ENCODE data around the gene MDFI. TPM values are rescaled to one million over a fixed set of nuclear protein-coding genes. Genes with fewer than 3 reads are reported as not detected.

MDFI gene
- total RNA-seq, 1 experiment from 2014 or later = 2.6 TPM

- DNase-seq (ENCODE audit: low read depth) = no peak
Measured at GRCh38 chr6:41650120-41650519, 11.9 kb downstream of the MDFI start.

- DNase-seq (ENCODE audit: low read depth) = no peak
Measured at GRCh38 chr6:41651246-41651961, 13.1 kb downstream of the MDFI start.

GRCh38 chr6:41651962-41652657 lies 13.8 kb downstream of the MDFI start:
- DNase-seq (ENCODE audit: low read depth) = no peak

GRCh38 chr6:41652866-41653652 lies 14.8 kb downstream of the MDFI start:
- no peak for DNase-seq (ENCODE audit: low read depth)

- DNase-seq (ENCODE audit: low read depth) = no peak
Measured at GRCh38 chr6:41653691-41654090, 15.4 kb downstream of the MDFI start.

- no peak for DNase-seq (ENCODE audit: low read depth)
Measured at GRCh38 chr6:41654151-41654697, 16.0 kb downstream of the MDFI start.

GRCh38 chr6:41654698-41655151 lies 16.5 kb downstream of the MDFI start:
- no peak for DNase-seq (ENCODE audit: low read depth)

- no peak for DNase-seq (ENCODE audit: low read depth)
Measured at GRCh38 chr6:41655176-41655575, 16.9 kb downstream of the MDFI start.

- no peak for DNase-seq (ENCODE audit: low read depth)
Measured at GRCh38 chr6:41655646-41656001, 17.4 kb downstream of the MDFI start.

- DNase-seq (ENCODE audit: low read depth) = no peak
Measured at GRCh38 chr6:41656002-41656691, 17.9 kb downstream of the MDFI start.

- no peak for DNase-seq (ENCODE audit: low read depth)
Measured at GRCh38 chr6:41657131-41658094, 19.1 kb downstream of the MDFI start.

GRCh38 chr6:41658636-41659035 lies 20.4 kb downstream of the MDFI start:
- DNase-seq (ENCODE audit: low read depth) = no peak

GRCh38 chr6:41659935-41660334 lies 21.7 kb downstream of the MDFI start:
- DNase-seq (ENCODE audit: low read depth) = no peak

GRCh38 chr6:41663568-41663967 lies 25.3 kb downstream of the MDFI start:
- no peak for DNase-seq (ENCODE audit: low read depth)

GRCh38 chr6:41664271-41664670 lies 26.0 kb downstream of the MDFI start:
- DNase-seq (ENCODE audit: low read depth) = no peak

GRCh38 chr6:41667195-41667594 lies 28.9 kb downstream of the MDFI start:
- no peak for DNase-seq (ENCODE audit: low read depth)

GRCh38 chr6:41668968-41669367 lies 30.7 kb downstream of the MDFI start:
- no peak for DNase-seq (ENCODE audit: low read depth)

- DNase-seq (ENCODE audit: low read depth) = no peak
Measured at GRCh38 chr6:41670703-41671360, 32.6 kb downstream of the MDFI start.

GRCh38 chr6:41671376-41671775 lies 33.1 kb downstream of the MDFI start:
- DNase-seq (ENCODE audit: low read depth) = no peak

GRCh38 chr6:41672016-41672415 lies 33.7 kb downstream of the MDFI start:
- DNase-seq (ENCODE audit: low read depth) = no peak
